BE2C (cell line): ENCODE data around the gene GLI1.

Experiments
- DNase-seq: peaks from one replicate; pipeline ENCODE4 v3.0.0-alpha.2; 2020
- H3K27me3 ChIP-seq: fragments of 250-450 bp; sonication (Bioruptor Pico); 2 replicates; pipeline ENCODE4 v1.5.1; 2020; ENCODE audit warnings: mild to moderate bottlenecking
- H3K36me3 ChIP-seq: fragments of 250-450 bp; sonication (Bioruptor Pico); 2 replicates; pipeline ENCODE4 v1.5.1; 2020; ENCODE audit warnings: mild to moderate bottlenecking
- H3K4me1 ChIP-seq: fragments of 250-450 bp; sonication (Bioruptor Pico); 2 replicates; pipeline ENCODE4 v1.5.1; 2020
- H3K4me3 ChIP-seq: 2 replicates; pipeline ENCODE4 v1.5.1; 2011; ENCODE audit warnings: low read depth, low read length
- H3K9me3 ChIP-seq: fragments of 250-450 bp; sonication (Bioruptor Pico); 2 replicates; pipeline ENCODE4 v1.5.1; 2020
- CTCF ChIP-seq: IDR thresholded peaks from 2 replicates; pipeline ENCODE4 v1.5.1; 2012; ENCODE audit warnings: mild to moderate bottlenecking, low read depth, low read length

The GLI1 gene

GRCh38 chr12:57454566-57455373, 4.8 kb upstream of the GLI1 start, which contains the start of gene INHBE:
Gene INHBE (plus strand): TSS chr12:57455307. CDS start chr12:57455537, 230 bp downstream.
- TF ChIP-seq CTCF, result no peak
- no peak for DNase-seq
- Histone ChIP-seq H3K9me3 (no peaks in the 10 kb centered on the region), H3K4me1 (peaks cover 6% of the 10 kb centered on the region), H3K4me3 (peak within 1 kb of the TSS; percentile 44), H3K27me3 (no peaks in the 10 kb centered on the region), H3K36me3 (no peaks in the 10 kb centered on the region)

- no peak for TF ChIP-seq CTCF
- Histone ChIP-seq H3K4me3 (peak overlapping the region; percentile 44), H3K9me3 (no peaks in the 10 kb centered on the region), H3K4me1 (peaks cover 6% of the 10 kb centered on the region), H3K27me3 (no peaks in the 10 kb centered on the region; the same call in 1 of the 2 replicates), H3K36me3 (no peaks in the 10 kb centered on the region)
- DNase-seq, result no peak
These were observed 4.0 kb upstream of the GLI1 start for GRCh38 chr12:57455374-57456144.

GRCh38 chr12:57456145-57456700, 3.4 kb upstream of the GLI1 start:
- TF ChIP-seq CTCF, result peak; percentile 88

GRCh38 chr12:57456737-57457490, 2.7 kb upstream of the GLI1 start:
- TF ChIP-seq CTCF, result no peak
- no peaks in the 10 kb centered on the region for H3K36me3 ChIP-seq
- peaks cover 6% of the 10 kb centered on the region for H3K27me3 ChIP-seq
- peak overlapping the region; percentile 44 for H3K4me3 ChIP-seq
- no peak for DNase-seq
- H3K4me1 ChIP-seq, result peaks cover 9% of the 10 kb centered on the region
- no peaks in the 10 kb centered on the region for H3K9me3 ChIP-seq

More at GRCh38 chr12:57456145-57456700, 3.4 kb upstream of the GLI1 start:
- peak; percentile 70 for DNase-seq
- Histone ChIP-seq H3K4me1 (peaks cover 9% of the 10 kb centered on the region), H3K36me3 (no peaks in the 10 kb centered on the region), H3K9me3 (no peaks in the 10 kb centered on the region), H3K27me3 (peaks cover 6% of the 10 kb centered on the region), H3K4me3 (peak overlapping the region; percentile 44)

- no peak for DNase-seq
- peak overlapping the region; percentile 77 for H3K4me3 ChIP-seq
- no peaks in the 10 kb centered on the region for H3K9me3 ChIP-seq
- no peak for TF ChIP-seq CTCF
- peaks cover 6% of the 10 kb centered on the region for H3K4me1 ChIP-seq
- H3K36me3 ChIP-seq, result no peaks in the 10 kb centered on the region
- H3K27me3 ChIP-seq, result peaks cover 8% of the 10 kb centered on the region
These were observed 925 bp upstream of the GLI1 start for GRCh38 chr12:57458665-57459054.
